IMR-90 (cell line): Measurements from ENCODE around the gene SPEM1. TPM values are rescaled to one million over a fixed set of nuclear protein-coding genes. Genes with fewer than 3 reads are reported as not detected.

Experiments
- ATAC-seq: fragments of 200-7000 bp; cut with Tn5 transposase; 2 replicates; pipeline ENCODE4 v1.9.1; 2020; ENCODE audit warnings: low read depth, mild to moderate bottlenecking, moderate library complexity
- BruUV-seq: library from RNA; stranded (reverse); fragments of 400-500 nt; replicated peaks from 2 replicates; lab custom pipeline; 2021; lab: Mats Ljungman, UMichigan
- CTCF ChIA-PET: fragments of 300-600 bp; formaldehyde crosslinking; extraction: SDS; loops from one replicate; lab custom pipeline; 2021; ENCODE audit warnings: antibody characterized with exemption; lab: Yijun Ruan, JAX
- POLR2A ChIA-PET: fragments of 300-600 bp; sonication (Branson Sonifier 250); formaldehyde crosslinking; loops from one replicate; lab custom pipeline; 2022; ENCODE audit warnings: antibody characterized with exemption; ENCODE audit not compliant: unreplicated experiment; lab: Charles Lee
- DNase-seq: peaks from one replicate; pipeline ENCODE4 v3.0.0; 2013
- H2AFZ ChIP-seq: replicated peaks from 2 replicates; pipeline ENCODE3; 2013; ENCODE audit warnings: low read length, mild to moderate bottlenecking; ENCODE audit not compliant: poor library complexity
- H2AK5ac ChIP-seq: 2 replicates; pipeline ENCODE4 v1.6.1; 2013; ENCODE audit warnings: low read depth, low read length, inconsistent platforms
- H2AK9ac ChIP-seq: replicated peaks from 2 replicates; pipeline ENCODE3; 2013; ENCODE audit warnings: mild to moderate bottlenecking, low read depth, low read length, moderate library complexity; ENCODE audit not compliant: poor library complexity
- H2BK120ac ChIP-seq: 2 replicates; pipeline ENCODE4 v1.6.1; 2013; ENCODE audit warnings: low read depth, low read length, inconsistent platforms
- H2BK15ac ChIP-seq: 3 replicates; pipeline ENCODE4 v1.6.1; 2013; ENCODE audit warnings: low read depth, low read length, inconsistent platforms
- H2BK20ac ChIP-seq: 2 replicates; pipeline ENCODE4 v1.6.1; 2013; ENCODE audit warnings: low read depth, mild to moderate bottlenecking, inconsistent platforms, low read length, moderate library complexity
- H2BK5ac ChIP-seq: 2 replicates; pipeline ENCODE4 v1.6.1; 2013; ENCODE audit warnings: mild to moderate bottlenecking, low read depth, low read length, inconsistent platforms; ENCODE audit not compliant: poor library complexity, severe bottlenecking
- H3K14ac ChIP-seq: replicated peaks from 2 replicates; pipeline ENCODE4 v1.6.1; 2013; ENCODE audit warnings: low read depth, low read length, inconsistent platforms
- H3K18ac ChIP-seq: 2 replicates; pipeline ENCODE4 v1.6.1; 2013; ENCODE audit warnings: low read depth, low read length, control low read depth
- H3K23ac ChIP-seq: 2 replicates; pipeline ENCODE4 v1.6.1; 2013; ENCODE audit warnings: low read depth, low read length, inconsistent platforms
- H3K27ac ChIP-seq: 2 replicates; pipeline ENCODE4 v1.5.1; 2013; ENCODE audit warnings: mild to moderate bottlenecking, control low read depth, low read length; ENCODE audit not compliant: insufficient read depth
- H3K27me3 ChIP-seq: 2 replicates; pipeline ENCODE4 v1.6.1; 2013; ENCODE audit warnings: low read length; ENCODE audit not compliant: control insufficient read depth, insufficient read depth
- H3K36me3 ChIP-seq: 2 replicates; pipeline ENCODE4 v1.6.1; 2013; ENCODE audit warnings: low read length, mixed read lengths; ENCODE audit not compliant: control insufficient read depth, insufficient read depth
- H3K4ac ChIP-seq: 2 replicates; pipeline ENCODE4 v1.6.1; 2013; ENCODE audit warnings: low read depth, low read length, inconsistent platforms
- H3K4me1 ChIP-seq: 2 replicates; pipeline ENCODE4 v1.6.1; 2013; ENCODE audit warnings: low read length, mixed read lengths; ENCODE audit not compliant: control insufficient read depth, insufficient read depth
- H3K4me2 ChIP-seq: 2 replicates; pipeline ENCODE4 v1.6.1; 2013; ENCODE audit warnings: low read depth, mild to moderate bottlenecking, control low read depth, low read length, moderate library complexity
- H3K4me3 ChIP-seq: 2 replicates; pipeline ENCODE4 v1.5.1; 2013; ENCODE audit warnings: low read depth, mild to moderate bottlenecking, control low read depth, low read length, moderate library complexity; ENCODE audit not compliant: insufficient read depth
- H3K56ac ChIP-seq: 2 replicates; pipeline ENCODE4 v1.6.1; 2013; ENCODE audit warnings: low read length, inconsistent platforms; ENCODE audit not compliant: insufficient read depth; ENCODE audit errors: extremely low read depth
- H3K79me1 ChIP-seq, 2 experiments: 2 replicates each; pipeline ENCODE4 v1.6.1; 2013; ENCODE audit warnings: low read length in 2 of 2, inconsistent platforms in 1 of 2, low read depth in 1 of 2
- H3K9ac ChIP-seq: 2 replicates; pipeline ENCODE4 v1.6.1; 2013; ENCODE audit warnings: low read depth, low read length, control low read depth
- H3K9me1 ChIP-seq: 2 replicates; pipeline ENCODE4 v1.6.1; 2013; ENCODE audit warnings: low read length, inconsistent platforms; ENCODE audit not compliant: insufficient read depth
- H3K9me3 ChIP-seq: 2 replicates; pipeline ENCODE4 v1.6.1; 2013; ENCODE audit warnings: low read length; ENCODE audit not compliant: control insufficient read depth, insufficient read depth
- H4K20me1 ChIP-seq: 2 replicates; pipeline ENCODE4 v1.6.1; 2013; ENCODE audit warnings: low read length, inconsistent platforms; ENCODE audit not compliant: insufficient read depth
- H4K5ac ChIP-seq: 2 replicates; pipeline ENCODE4 v1.6.1; 2013; ENCODE audit warnings: mild to moderate bottlenecking, low read depth, low read length, control low read depth
- H4K8ac ChIP-seq, 2 experiments: 2 replicates each; pipeline ENCODE4 v1.6.1; 2013; ENCODE audit warnings: low read depth in 2 of 2, low read length in 2 of 2, control low read depth in 1 of 2, inconsistent platforms in 1 of 2
- H4K91ac ChIP-seq: 2 replicates; pipeline ENCODE4 v1.6.1; 2013; ENCODE audit warnings: low read depth, low read length, inconsistent platforms; ENCODE audit not compliant: insufficient read depth
- BHLHE40 ChIP-seq: fragments of 150-350 bp; IDR thresholded peaks from 2 replicates; pipeline ENCODE4 v1.6.1; 2016; ENCODE audit warnings: mild to moderate bottlenecking, low read depth, low read length
- CEBPB ChIP-seq: IDR thresholded peaks from 2 replicates; pipeline ENCODE4 v1.6.1; 2012; ENCODE audit warnings: low read depth, low read length, improper control_type of control experiment
- CHD1 ChIP-seq: IDR thresholded peaks from 2 replicates; pipeline ENCODE4 v1.6.1; 2012; ENCODE audit warnings: low read depth, low read length, improper control_type of control experiment
- CTCF ChIP-seq: conservative IDR thresholded peaks from 2 replicates; pipeline ENCODE4 v1.5.1; 2012; ENCODE audit warnings: mild to moderate bottlenecking, low read depth, low read length, improper control_type of control experiment
- FOS ChIP-seq: fragments of 150-350 bp; IDR thresholded peaks from 2 replicates; pipeline ENCODE4 v1.6.1; 2016; ENCODE audit warnings: low read depth, low read length
- MAFK ChIP-seq: IDR thresholded peaks from 2 replicates; pipeline ENCODE4 v1.6.1; 2012; ENCODE audit warnings: low read depth, low read length, improper control_type of control experiment
- MAZ ChIP-seq: IDR thresholded peaks from 2 replicates; pipeline ENCODE4 v1.6.1; 2012; ENCODE audit warnings: low read depth, mild to moderate bottlenecking, low read length, improper control_type of control experiment, moderate library complexity, borderline replicate concordance
- MXI1 ChIP-seq: IDR thresholded peaks from 2 replicates; pipeline ENCODE4 v1.6.1; 2012; ENCODE audit warnings: low read depth, mild to moderate bottlenecking, low read length, moderate library complexity, borderline replicate concordance
- NFE2L2 ChIP-seq: fragments of 150-350 bp; IDR thresholded peaks from 2 replicates; pipeline ENCODE4 v1.6.1; 2016; ENCODE audit warnings: low read depth, mild to moderate bottlenecking, low read length
- POLR2A ChIP-seq: IDR thresholded peaks from 2 replicates; pipeline ENCODE4 v1.6.1; 2012; ENCODE audit warnings: mild to moderate bottlenecking, low read depth, low read length
- RAD21 ChIP-seq: IDR thresholded peaks from 2 replicates; pipeline ENCODE4 v1.6.1; 2012; ENCODE audit warnings: low read length, improper control_type of control experiment
- RCOR1 ChIP-seq: IDR thresholded peaks from 2 replicates; pipeline ENCODE4 v1.6.1; 2012; ENCODE audit warnings: mild to moderate bottlenecking, low read length, improper control_type of control experiment; ENCODE audit not compliant: insufficient replicate concordance
- RFX5 ChIP-seq: IDR thresholded peaks from 2 replicates; pipeline ENCODE4 v1.8.0; 2012; ENCODE audit warnings: low read depth, mild to moderate bottlenecking, low read length, moderate library complexity
- SMC3 ChIP-seq: fragments of 150-350 bp; IDR thresholded peaks from 2 replicates; pipeline ENCODE4 v1.6.1; 2016; ENCODE audit warnings: low read depth, mild to moderate bottlenecking, antibody characterized with exemption, low read length, moderate library complexity
- WGBS, 2 experiments: methylation state at CpG; one replicate each; pipeline versions ENCODE4 v1.1.5 to v1.1.7; 2013; ENCODE audit warnings: missing lambda C conversion rate in 2 of 2; ENCODE audit not compliant: insufficient read length in 1 of 2; ENCODE audit errors: extremely low coverage in 2 of 2; 5-methylcytosine and 5-hydroxymethylcytosine counted together
- dilution Hi-C: fragments of 300-500 bp; cut with HindIII; formaldehyde crosslinking; loops from one replicate; pipeline ENCODE4 v1.14.3; 2018; ENCODE audit warnings: low sequenced_read_pairs; ENCODE audit not compliant: unreplicated experiment
- in situ Hi-C: fragments of 300-500 bp; cut with MboI; formaldehyde crosslinking; loops from 3 replicates; pipeline ENCODE4 v1.14.3; 2019; ENCODE audit warnings: low sequenced_read_pairs, inconsistent platforms, mixed read lengths
- intact Hi-C: fragments of 100-400 bp; cut with micrococcal nuclease; formaldehyde crosslinking; loops from 2 replicates; pipeline ENCODE4 v1.10.0; 2022
- polyA plus RNA-seq, 3 experiments: library from polyadenylated mRNA; depleted of rRNA; stranded (reverse); fragments of >200 nt; gene quantifications; 2 replicates each; pipeline ENCODE4 v1.2.3, GENCODE V29; 2012; ENCODE audit warnings: low replicate concordance in 1 of 3
- total RNA-seq: library from RNA; depleted of rRNA; stranded (reverse); fragments of >200 nt; gene quantifications from 2 replicates; pipeline ENCODE4 v1.2.3, GENCODE V29; 2012
- TF ChIP-seq, protein P1 (sequence below): fragments of 150-350 bp; IDR thresholded peaks from 2 replicates; pipeline ENCODE4 v1.6.1; 2017; ENCODE audit warnings: mild to moderate bottlenecking, antibody characterized with exemption, low read length, low read depth

SPEM1 gene
- total and polyA plus RNA-seq, 2 of the 4 experiments (the other 2 are of a cell fraction), result not detected

DNA sequence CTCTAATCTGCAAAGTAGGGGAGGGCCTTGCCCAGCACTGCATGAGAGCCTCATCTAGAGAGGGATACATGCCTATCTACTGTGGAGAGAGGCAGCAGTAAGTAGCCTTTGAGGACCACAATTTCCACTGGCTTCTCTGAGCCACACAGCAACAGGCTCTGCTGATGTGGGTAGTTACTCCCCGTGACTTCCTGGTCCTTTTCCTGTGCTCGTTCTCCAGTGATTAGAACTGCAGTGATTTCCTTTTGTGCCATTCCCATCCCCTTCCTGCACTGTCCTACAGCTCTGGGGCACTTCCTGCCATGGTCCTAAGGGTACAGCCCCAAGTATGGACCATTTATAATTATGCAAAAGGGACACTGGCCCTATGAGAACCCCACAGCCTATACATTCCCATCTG, 28.8 kb upstream of the SPEM1 start:
- Histone ChIP-seq H2BK20ac (no peak overlapping the region), H3K9me1 (peaks cover 7% of the 10 kb centered on the region; the same call in 1 of the 2 replicates), H3K4ac (no peak overlapping the region), H3K14ac (no peak overlapping the region), H3K4me1 (peaks cover 8% of the 10 kb centered on the region), H4K5ac (no peak overlapping the region), H2AFZ (no peak overlapping the region), H3K9ac (no peak overlapping the region), H3K27ac (no peak overlapping the region), H4K20me1 (no peaks in the 10 kb centered on the region), H2BK120ac (no peak overlapping the region), H2BK5ac (no peak overlapping the region), H3K79me1 (peaks cover 14 to 32% of the 10 kb centered on the region in 2 experiments), H4K91ac (no peak overlapping the region), H3K56ac (no peak overlapping the region), H3K36me3 (peaks cover 44% of the 10 kb centered on the region), H3K9me3 (no peaks in the 10 kb centered on the region), H4K8ac (no peak overlapping the region), H3K18ac (no peak overlapping the region), H3K4me3 (no peak overlapping the region), H2AK9ac (no peak overlapping the region), H3K27me3 (no peaks in the 10 kb centered on the region), H3K4me2 (no peak overlapping the region), H2AK5ac (no peak overlapping the region), H2BK15ac (no peak overlapping the region), H3K23ac (no peak overlapping the region)
- BruUV-seq, result no TSS peak
- in situ Hi-C loops (loop anchor here (5.0 kb wide), 1 partner anchor 34 kb away; the partner anchor contains the start of gene TMEM95), dilution Hi-C loops (no loop called here), intact Hi-C loops (no loop called here)
- CTCF ChIA-PET, result no interaction called here
- POLR2A ChIA-PET, result no interaction called here
- TF ChIP-seq CHD1 (no peak), SMC3 (no peak), MAFK (no peak), FOS (no peak), CTCF (no peak), MXI1 (no peak), CEBPB (no peak), RFX5 (no peak), POLR2A (no peak), RCOR1 (no peak), BHLHE40 (no peak), MAZ (no peak), RAD21 (no peak), NFE2L2 (no peak)
- TF ChIP-seq, protein P1, sequence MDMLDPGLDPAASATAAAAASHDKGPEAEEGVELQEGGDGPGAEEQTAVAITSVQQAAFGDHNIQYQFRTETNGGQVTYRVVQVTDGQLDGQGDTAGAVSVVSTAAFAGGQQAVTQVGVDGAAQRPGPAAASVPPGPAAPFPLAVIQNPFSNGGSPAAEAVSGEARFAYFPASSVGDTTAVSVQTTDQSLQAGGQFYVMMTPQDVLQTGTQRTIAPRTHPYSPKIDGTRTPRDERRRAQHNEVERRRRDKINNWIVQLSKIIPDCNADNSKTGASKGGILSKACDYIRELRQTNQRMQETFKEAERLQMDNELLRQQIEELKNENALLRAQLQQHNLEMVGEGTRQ, result no peak
- ATAC-seq (no peak), DNase-seq (no peak)
- WGBS, 2 experiments, result no CpG with 5 or more reads among the region's 2 CpGs
